NT2/D1 (cell line): ENCODE results near the gene CGB1.
"Not testable (repeated sequence)": the region's sequence is repeated elsewhere in the genome, so short reads cannot be mapped to it uniquely, and the experiment has no call there.

Experiments used
- SUZ12 ChIP-seq: IDR thresholded peaks from 2 replicates; pipeline ENCODE4 v1.6.1; 2011; ENCODE audit not compliant: insufficient read length, insufficient read depth; ENCODE audit errors: extremely low read depth
- YY1 ChIP-seq: IDR thresholded peaks from 2 replicates; pipeline ENCODE4 v1.6.1; 2011; ENCODE audit not compliant: insufficient read length, insufficient read depth

- not testable (repeated sequence) for TF ChIP-seq SUZ12, YY1
Observed at GRCh38 chr19:49028686-49029085, 8.0 kb downstream of the CGB1 start.
